ENCODE measurements around the gene CREBBP. TPM values are rescaled to one million over a fixed set of nuclear protein-coding genes. Genes with fewer than 3 reads are reported as not detected.

Gene CREBBP
- total RNA-seq, 1 donor from 2014 or later, result 53.0 TPM

DNA sequence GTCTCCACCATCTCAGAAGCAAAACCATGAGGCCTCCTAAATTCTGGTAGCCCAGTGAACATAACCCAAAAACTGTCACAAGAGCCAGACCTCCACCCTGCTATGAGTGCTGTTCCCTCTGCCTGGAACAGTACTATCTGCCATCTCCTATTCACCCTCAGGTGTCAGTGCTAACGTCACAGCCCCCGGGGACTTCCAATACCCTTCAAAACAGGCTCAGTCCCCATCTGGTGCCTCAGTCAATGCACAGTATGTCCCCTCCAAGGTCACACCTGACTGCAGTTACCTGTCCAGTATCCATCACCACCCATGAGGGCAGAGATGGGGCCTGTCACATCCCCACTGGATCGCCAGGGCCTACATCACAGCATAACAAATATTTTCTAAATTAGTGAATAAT lies 11.5 kb downstream of the CREBBP start:
- H3K4me2 ChIP-seq (ENCODE audit: low read length), result no peak overlapping the region
- FAIRE-seq, result no peak
- Mint-ChIP-seq H3K9me3 (ENCODE audit: unreplicated experiment) (no peaks in the 10 kb centered on the region), H3K4me3 (ENCODE audit: unreplicated experiment) (no peak overlapping the region), H3K36me3 (ENCODE audit: low read depth, unreplicated experiment) (no peaks in the 10 kb centered on the region), H3K27me3 (ENCODE audit: low read depth, unreplicated experiment) (no peaks in the 10 kb centered on the region), H3K27ac (ENCODE audit: unreplicated experiment) (no peak overlapping the region), H3K4me1 (ENCODE audit: low read depth, unreplicated experiment) (peaks cover 44% of the 10 kb centered on the region)
- no peaks in the 10 kb centered on the region for H3K36me3 ChIP-seq (ENCODE audit: insufficient read depth, low read length)
- H3K79me2 ChIP-seq (ENCODE audit: insufficient read depth, low read length), result peaks cover 98% of the 10 kb centered on the region
- H2AFZ ChIP-seq (ENCODE audit: low read depth, low read length), result no peak overlapping the region
- DNase-seq (ENCODE audit: low read depth), result no peak
- H3K27me3 ChIP-seq (ENCODE audit: insufficient read depth, low read length), result no peaks in the 10 kb centered on the region
- H3K27ac ChIP-seq (ENCODE audit: low read depth, low read length), result no peak overlapping the region
- no peak overlapping the region for H3K9ac ChIP-seq (ENCODE audit: low read length)
- H3K4me1 ChIP-seq (ENCODE audit: insufficient read depth, low read length), result peaks cover 27% of the 10 kb centered on the region
- no peak overlapping the region for H3K4me3 ChIP-seq (ENCODE audit: insufficient read depth, low read depth, low read length)
- H4K20me1 ChIP-seq (ENCODE audit: insufficient read depth, low read length), result peaks cover 100% of the 10 kb centered on the region
- no peak for TF ChIP-seq EZH2 (IDR thresholded peaks at IDR 0.05; ENCODE audit: insufficient read depth, low read length)
- TF ChIP-seq, protein P1, sequence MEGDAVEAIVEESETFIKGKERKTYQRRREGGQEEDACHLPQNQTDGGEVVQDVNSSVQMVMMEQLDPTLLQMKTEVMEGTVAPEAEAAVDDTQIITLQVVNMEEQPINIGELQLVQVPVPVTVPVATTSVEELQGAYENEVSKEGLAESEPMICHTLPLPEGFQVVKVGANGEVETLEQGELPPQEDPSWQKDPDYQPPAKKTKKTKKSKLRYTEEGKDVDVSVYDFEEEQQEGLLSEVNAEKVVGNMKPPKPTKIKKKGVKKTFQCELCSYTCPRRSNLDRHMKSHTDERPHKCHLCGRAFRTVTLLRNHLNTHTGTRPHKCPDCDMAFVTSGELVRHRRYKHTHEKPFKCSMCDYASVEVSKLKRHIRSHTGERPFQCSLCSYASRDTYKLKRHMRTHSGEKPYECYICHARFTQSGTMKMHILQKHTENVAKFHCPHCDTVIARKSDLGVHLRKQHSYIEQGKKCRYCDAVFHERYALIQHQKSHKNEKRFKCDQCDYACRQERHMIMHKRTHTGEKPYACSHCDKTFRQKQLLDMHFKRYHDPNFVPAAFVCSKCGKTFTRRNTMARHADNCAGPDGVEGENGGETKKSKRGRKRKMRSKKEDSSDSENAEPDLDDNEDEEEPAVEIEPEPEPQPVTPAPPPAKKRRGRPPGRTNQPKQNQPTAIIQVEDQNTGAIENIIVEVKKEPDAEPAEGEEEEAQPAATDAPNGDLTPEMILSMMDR (IDR thresholded peaks at IDR 0.05; ENCODE audit: insufficient read depth, low read depth, low read length), result no peak
- no peaks in the 10 kb centered on the region for H3K9me3 ChIP-seq (ENCODE audit: insufficient read depth, low read depth, low read length)

DNA sequence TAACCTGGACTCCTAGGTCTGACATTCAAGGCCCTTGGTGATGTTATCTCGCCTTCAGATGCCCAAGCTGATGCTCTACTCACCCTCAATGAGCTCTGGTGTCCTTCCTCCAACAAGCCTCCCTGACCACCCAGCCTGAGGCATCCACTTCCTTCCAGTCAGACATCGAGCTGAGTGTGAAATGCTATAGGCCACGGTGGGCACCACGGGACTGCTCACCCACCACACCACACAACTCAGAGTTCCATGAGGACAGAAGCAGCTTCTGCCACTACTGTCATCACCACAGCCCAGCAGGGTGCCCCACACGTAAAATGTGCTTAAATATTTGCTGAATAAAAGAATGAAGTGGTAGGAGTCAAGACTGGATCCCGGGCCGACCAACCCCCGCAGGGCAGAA lies 12.0 kb downstream of the CREBBP start:
- H4K20me1 ChIP-seq (ENCODE audit: insufficient read depth, low read length), result peaks cover 100% of the 10 kb centered on the region
- H3K4me2 ChIP-seq (ENCODE audit: low read length), result no peak overlapping the region
- H3K36me3 Mint-ChIP-seq (ENCODE audit: low read depth, unreplicated experiment), result no peaks in the 10 kb centered on the region
- H3K9me3 Mint-ChIP-seq (ENCODE audit: unreplicated experiment), result no peaks in the 10 kb centered on the region
- no peak for DNase-seq (ENCODE audit: low read depth)
- no peak overlapping the region for H2AFZ ChIP-seq (ENCODE audit: low read depth, low read length)
- H3K4me3 ChIP-seq (ENCODE audit: insufficient read depth, low read depth, low read length), result no peak overlapping the region
- H3K9ac ChIP-seq (ENCODE audit: low read length), result no peak overlapping the region
- peaks cover 98% of the 10 kb centered on the region for H3K79me2 ChIP-seq (ENCODE audit: insufficient read depth, low read length)
- no peak overlapping the region for H3K27ac Mint-ChIP-seq (ENCODE audit: unreplicated experiment)
- peaks cover 40% of the 10 kb centered on the region for H3K4me1 Mint-ChIP-seq (ENCODE audit: low read depth, unreplicated experiment)
- no peak for TF ChIP-seq EZH2 (IDR thresholded peaks at IDR 0.05; ENCODE audit: insufficient read depth, low read length)
- TF ChIP-seq, protein P1 (IDR thresholded peaks at IDR 0.05; ENCODE audit: insufficient read depth, low read depth, low read length), result no peak
- H3K27me3 ChIP-seq (ENCODE audit: insufficient read depth, low read length), result no peaks in the 10 kb centered on the region
- no peaks in the 10 kb centered on the region for H3K9me3 ChIP-seq (ENCODE audit: insufficient read depth, low read depth, low read length)
- no peak for FAIRE-seq
- H3K27me3 Mint-ChIP-seq (ENCODE audit: low read depth, unreplicated experiment), result no peaks in the 10 kb centered on the region
- H3K4me1 ChIP-seq (ENCODE audit: insufficient read depth, low read length), result peaks cover 27% of the 10 kb centered on the region
- H3K27ac ChIP-seq (ENCODE audit: low read depth, low read length), result no peak overlapping the region
- H3K4me3 Mint-ChIP-seq (ENCODE audit: unreplicated experiment), result no peak overlapping the region
- no peaks in the 10 kb centered on the region for H3K36me3 ChIP-seq (ENCODE audit: insufficient read depth, low read length)

DNA sequence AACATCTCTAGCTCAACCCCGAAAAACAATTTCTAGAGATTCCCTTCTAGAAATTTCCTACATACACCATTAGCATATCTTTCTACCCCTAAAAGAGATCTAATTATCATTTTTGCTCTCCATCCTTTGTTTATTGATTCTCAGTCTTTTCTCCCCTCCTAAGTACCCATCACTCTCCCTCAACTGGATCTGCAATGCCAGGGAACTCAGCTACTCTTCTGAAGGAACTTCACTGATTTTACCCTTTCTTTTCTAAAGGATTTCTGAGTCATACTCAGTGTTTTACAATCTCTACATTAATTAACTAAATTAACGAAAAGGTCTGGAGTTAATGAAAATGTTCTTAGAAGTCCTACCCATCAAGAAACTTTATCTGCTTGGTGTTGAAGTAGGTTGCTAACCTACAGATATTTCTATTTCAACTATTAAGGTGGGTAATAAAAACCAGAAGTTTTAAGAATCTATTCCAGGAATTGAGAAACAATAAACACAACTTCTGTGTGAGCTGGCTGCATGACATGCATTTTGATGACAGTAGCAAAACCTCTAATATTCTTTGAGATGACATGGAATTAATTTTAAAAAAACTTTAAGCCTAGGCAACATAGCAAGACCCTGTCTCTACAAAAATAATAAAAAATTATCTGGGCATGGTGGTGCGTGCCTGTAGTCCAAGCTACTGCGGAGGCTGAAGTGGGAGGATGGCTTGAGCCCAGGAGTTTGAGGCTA lies 13.6 kb downstream of the CREBBP start:
- H3K27ac Mint-ChIP-seq (ENCODE audit: unreplicated experiment), result no peak overlapping the region
- Histone ChIP-seq H3K27me3 (ENCODE audit: insufficient read depth, low read length) (no peaks in the 10 kb centered on the region), H3K9ac (ENCODE audit: low read length) (no peak overlapping the region), H3K79me2 (ENCODE audit: insufficient read depth, low read length) (peaks cover 98% of the 10 kb centered on the region), H3K4me1 (ENCODE audit: insufficient read depth, low read length) (peaks cover 23% of the 10 kb centered on the region), H3K27ac (ENCODE audit: low read depth, low read length) (no peak overlapping the region), H3K36me3 (ENCODE audit: insufficient read depth, low read length) (no peaks in the 10 kb centered on the region), H4K20me1 (ENCODE audit: insufficient read depth, low read length) (peaks cover 100% of the 10 kb centered on the region), H2AFZ (ENCODE audit: low read depth, low read length) (no peak overlapping the region), H3K4me3 (ENCODE audit: insufficient read depth, low read depth, low read length) (no peak overlapping the region), H3K9me3 (ENCODE audit: insufficient read depth, low read depth, low read length) (no peaks in the 10 kb centered on the region), H3K4me2 (ENCODE audit: low read length) (no peak overlapping the region)
- H3K27me3 Mint-ChIP-seq (ENCODE audit: low read depth, unreplicated experiment), result no peaks in the 10 kb centered on the region
- FAIRE-seq (no peak), DNase-seq (ENCODE audit: low read depth) (no peak)
- H3K9me3 Mint-ChIP-seq (ENCODE audit: unreplicated experiment), result no peaks in the 10 kb centered on the region
- peaks cover 34% of the 10 kb centered on the region for H3K4me1 Mint-ChIP-seq (ENCODE audit: low read depth, unreplicated experiment)
- no peak for TF ChIP-seq EZH2 (IDR thresholded peaks at IDR 0.05; ENCODE audit: insufficient read depth, low read length)
- TF ChIP-seq, protein P1 (IDR thresholded peaks at IDR 0.05; ENCODE audit: insufficient read depth, low read depth, low read length), result no peak
- H3K36me3 Mint-ChIP-seq (ENCODE audit: low read depth, unreplicated experiment), result no peaks in the 10 kb centered on the region
- H3K4me3 Mint-ChIP-seq (ENCODE audit: unreplicated experiment), result no peak overlapping the region

Data from astrocyte (in vitro differentiated cells and primary cell).